ENCODE measurements around the gene MPZL1. TPM values are rescaled to one million over a fixed set of nuclear protein-coding genes. Genes with fewer than 3 reads are reported as not detected.

The MPZL1 gene
- total RNA-seq, 2 experiments from 2014 or later: 48.9 to 61.9 TPM

GRCh38 chr1:167693425-167694045 is 28.2 kb upstream of the MPZL1 start:
- peaks cover 9% of the 10 kb centered on the region; the same call in 1 of the 2 replicates for H4K20me1 ChIP-seq (ENCODE audit: insufficient read depth, low read length)
- ChIA-PET POLR2A (no interaction called here), CTCF (ENCODE audit: unreplicated experiment) (interaction anchor here (1.2 kb wide), 1 partner anchor 93 kb away, joined by 4 read pairs; no protein-coding TSS in a partner anchor)
- intact Hi-C loops (cut with micrococcal nuclease; ENCODE audit: unreplicated experiment): no loop called here
- H3K4me2 ChIP-seq (ENCODE audit: low read length): no peak overlapping the region
- no peak for DNase-seq (ENCODE audit: low spot score)
- BruUV-seq (replicated peaks): no TSS peak
- peaks cover 3% of the 10 kb centered on the region; the same call in 1 of the 2 replicates for H3K79me2 ChIP-seq (ENCODE audit: insufficient read depth, low read depth, low read length)
- no peak overlapping the region for H2AFZ ChIP-seq (ENCODE audit: low read length)
- no peak overlapping the region for H3K27ac ChIP-seq (ENCODE audit: low read depth, low read length, poor library complexity, severe bottlenecking)
- peaks cover 100% of the 10 kb centered on the region for H3K36me3 ChIP-seq (ENCODE audit: insufficient read depth, low read length)
- H3K4me1 ChIP-seq (ENCODE audit: insufficient read depth, low read length, poor library complexity, severe bottlenecking): peaks cover 2% of the 10 kb centered on the region
- H3K4me3 ChIP-seq (ENCODE audit: low read depth, low read length, poor library complexity, severe bottlenecking): no peak overlapping the region
- no peak for TF ChIP-seq EZH2phosphoT487 (IDR thresholded peaks at IDR 0.05; ENCODE audit: borderline replicate concordance, low read depth, low read length)
- TF ChIP-seq, protein P1, sequence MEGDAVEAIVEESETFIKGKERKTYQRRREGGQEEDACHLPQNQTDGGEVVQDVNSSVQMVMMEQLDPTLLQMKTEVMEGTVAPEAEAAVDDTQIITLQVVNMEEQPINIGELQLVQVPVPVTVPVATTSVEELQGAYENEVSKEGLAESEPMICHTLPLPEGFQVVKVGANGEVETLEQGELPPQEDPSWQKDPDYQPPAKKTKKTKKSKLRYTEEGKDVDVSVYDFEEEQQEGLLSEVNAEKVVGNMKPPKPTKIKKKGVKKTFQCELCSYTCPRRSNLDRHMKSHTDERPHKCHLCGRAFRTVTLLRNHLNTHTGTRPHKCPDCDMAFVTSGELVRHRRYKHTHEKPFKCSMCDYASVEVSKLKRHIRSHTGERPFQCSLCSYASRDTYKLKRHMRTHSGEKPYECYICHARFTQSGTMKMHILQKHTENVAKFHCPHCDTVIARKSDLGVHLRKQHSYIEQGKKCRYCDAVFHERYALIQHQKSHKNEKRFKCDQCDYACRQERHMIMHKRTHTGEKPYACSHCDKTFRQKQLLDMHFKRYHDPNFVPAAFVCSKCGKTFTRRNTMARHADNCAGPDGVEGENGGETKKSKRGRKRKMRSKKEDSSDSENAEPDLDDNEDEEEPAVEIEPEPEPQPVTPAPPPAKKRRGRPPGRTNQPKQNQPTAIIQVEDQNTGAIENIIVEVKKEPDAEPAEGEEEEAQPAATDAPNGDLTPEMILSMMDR (conservative IDR thresholded peaks at IDR 0.05; ENCODE audit: low read length): no peak
- H3K9me3 ChIP-seq (ENCODE audit: low read length): no peaks in the 10 kb centered on the region
- no peaks in the 10 kb centered on the region for H3K9me2 ChIP-seq (ENCODE audit: insufficient read depth, low read length)

GRCh38 chr1:167694691-167695090 is 27.1 kb upstream of the MPZL1 start:
- DNase-seq (ENCODE audit: low spot score): no peak
- H2AFZ ChIP-seq (ENCODE audit: low read length): no peak overlapping the region
- H3K4me2 ChIP-seq (ENCODE audit: low read length): no peak overlapping the region
- ChIA-PET POLR2A (interaction anchor here (0.6 kb wide), 1 partner anchor 115 kb away, joined by 3 read pairs; no protein-coding TSS in a partner anchor), CTCF (ENCODE audit: unreplicated experiment) (interaction anchor here (1.2 kb wide), 1 partner anchor 94 kb away, joined by 4 read pairs; no protein-coding TSS in a partner anchor)
- H4K20me1 ChIP-seq (ENCODE audit: insufficient read depth, low read length): 0 out of 2 replicates have a peak, but pooled peaks cover 5% of the 10 kb centered on the region
- BruUV-seq (replicated peaks): no TSS peak
- peaks cover 99% of the 10 kb centered on the region for H3K36me3 ChIP-seq (ENCODE audit: insufficient read depth, low read length)
- no peak for TF ChIP-seq EZH2phosphoT487 (IDR thresholded peaks at IDR 0.05; ENCODE audit: borderline replicate concordance, low read depth, low read length)
- TF ChIP-seq, protein P1 (conservative IDR thresholded peaks at IDR 0.05; ENCODE audit: low read length): no peak
- no peaks in the 10 kb centered on the region for H3K79me2 ChIP-seq (ENCODE audit: insufficient read depth, low read depth, low read length)
- intact Hi-C loops (cut with micrococcal nuclease; ENCODE audit: unreplicated experiment): no loop called here
- H3K4me1 ChIP-seq (ENCODE audit: insufficient read depth, low read length, poor library complexity, severe bottlenecking): no peaks in the 10 kb centered on the region
- H3K9me2 ChIP-seq (ENCODE audit: insufficient read depth, low read length): no peaks in the 10 kb centered on the region
- no peak overlapping the region for H3K27ac ChIP-seq (ENCODE audit: low read depth, low read length, poor library complexity, severe bottlenecking)
- H3K9me3 ChIP-seq (ENCODE audit: low read length): no peaks in the 10 kb centered on the region
- no peak overlapping the region for H3K4me3 ChIP-seq (ENCODE audit: low read depth, low read length, poor library complexity, severe bottlenecking)

DNA sequence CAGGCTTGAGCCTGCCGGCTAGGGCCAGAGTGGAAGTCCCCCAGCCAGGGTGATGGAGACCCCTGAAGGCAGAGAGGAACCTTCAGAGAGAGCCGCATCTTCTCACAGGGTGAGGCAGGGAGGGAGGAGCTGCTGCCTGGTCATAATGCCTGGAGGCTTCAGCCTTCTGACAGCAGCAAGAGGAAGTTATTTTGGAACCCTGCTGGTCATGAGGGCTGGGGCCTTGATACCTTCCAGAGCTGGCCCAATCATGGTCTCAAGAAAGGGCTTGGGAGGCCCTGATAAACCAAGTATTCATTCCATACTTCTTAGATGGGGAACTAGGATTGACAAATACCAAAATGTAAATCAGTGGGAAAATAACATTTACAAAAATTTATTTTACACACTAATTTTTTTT is 26.6 kb upstream of the MPZL1 start:
- H3K9me3 ChIP-seq (ENCODE audit: low read length): no peaks in the 10 kb centered on the region
- DNase-seq (ENCODE audit: low spot score): no peak
- 0 out of 2 replicates have a peak, but pooled peaks cover under 1% of the 10 kb centered on the region for H4K20me1 ChIP-seq (ENCODE audit: insufficient read depth, low read length)
- H3K79me2 ChIP-seq (ENCODE audit: insufficient read depth, low read depth, low read length): no peaks in the 10 kb centered on the region
- POLR2A ChIA-PET: interaction anchor here (0.6 to 1.2 kb wide), 3 partner anchors 11 to 131 kb away, joined by 3 read pairs; no protein-coding TSS in a partner anchor
- no peak overlapping the region for H2AFZ ChIP-seq (ENCODE audit: low read length)
- H3K9me2 ChIP-seq (ENCODE audit: insufficient read depth, low read length): no peaks in the 10 kb centered on the region
- CTCF ChIA-PET (ENCODE audit: unreplicated experiment): no interaction called here
- no peak overlapping the region for H3K27ac ChIP-seq (ENCODE audit: low read depth, low read length, poor library complexity, severe bottlenecking)
- intact Hi-C loops (cut with micrococcal nuclease; ENCODE audit: unreplicated experiment): no loop called here
- no peak for TF ChIP-seq EZH2phosphoT487 (IDR thresholded peaks at IDR 0.05; ENCODE audit: borderline replicate concordance, low read depth, low read length)
- TF ChIP-seq, protein P1 (conservative IDR thresholded peaks at IDR 0.05; ENCODE audit: low read length): no peak
- H3K4me2 ChIP-seq (ENCODE audit: low read length): no peak overlapping the region
- no peak overlapping the region for H3K4me3 ChIP-seq (ENCODE audit: low read depth, low read length, poor library complexity, severe bottlenecking)
- no peaks in the 10 kb centered on the region for H3K4me1 ChIP-seq (ENCODE audit: insufficient read depth, low read length, poor library complexity, severe bottlenecking)
- no TSS peak for BruUV-seq (replicated peaks)
- H3K36me3 ChIP-seq (ENCODE audit: insufficient read depth, low read length): peaks cover 99% of the 10 kb centered on the region
